Measurements from ENCODE around the gene CAAP1. TPM values are rescaled to one million over a fixed set of nuclear protein-coding genes. Genes with fewer than 3 reads are reported as not detected.
A peak's percentile ranks its signal among the peaks of the same experiment; 100 is the strongest.
"Not testable (repeated sequence)": the region's sequence is repeated elsewhere in the genome, so short reads cannot be mapped to it uniquely, and the experiment has no call there.

CAAP1 gene
- total RNA-seq, 1 donor from 2014 or later: 33.4 TPM

GRCh38 chr9:26870292-26870691 lies 22.3 kb downstream of the CAAP1 start:
- TF ChIP-seq CTCF (IDR thresholded peaks at IDR 0.05; ENCODE audit: insufficient read depth, low read length, poor library complexity, severe bottlenecking): no peak
- peak; percentile 73 for DNase-seq (ENCODE audit: low read depth)
- H3K27me3 ChIP-seq (ENCODE audit: control insufficient read depth, insufficient read depth, low read length): no peaks in the 10 kb centered on the region
- H3K4me3 ChIP-seq (ENCODE audit: low read depth, low read length): no peak overlapping the region
- H3K36me3 ChIP-seq (ENCODE audit: control insufficient read depth, insufficient read depth, low read length): no peaks in the 10 kb centered on the region

GRCh38 chr9:26863074-26863473 lies 29.5 kb downstream of the CAAP1 start:
- TF ChIP-seq CTCF (IDR thresholded peaks at IDR 0.05; ENCODE audit: insufficient read depth, low read length, poor library complexity, severe bottlenecking): peak; percentile 43
- Histone ChIP-seq H3K4me3 (ENCODE audit: low read depth, low read length) (no peak overlapping the region), H3K36me3 (ENCODE audit: control insufficient read depth, insufficient read depth, low read length) (no peaks in the 10 kb centered on the region), H3K27me3 (ENCODE audit: control insufficient read depth, insufficient read depth, low read length) (no peaks in the 10 kb centered on the region)
- DNase-seq (ENCODE audit: low read depth): no peak

GRCh38 chr9:26856413-26857032 lies 36.1 kb downstream of the CAAP1 start:
- no peak overlapping the region for H3K4me3 ChIP-seq (ENCODE audit: low read depth, low read length)
- no peaks in the 10 kb centered on the region for H3K27me3 ChIP-seq (ENCODE audit: control insufficient read depth, insufficient read depth, low read length)
- peak; percentile 18 for DNase-seq (ENCODE audit: low read depth)
- TF ChIP-seq CTCF (IDR thresholded peaks at IDR 0.05; ENCODE audit: insufficient read depth, low read length, poor library complexity, severe bottlenecking): peak; percentile 58
- H3K36me3 ChIP-seq (ENCODE audit: control insufficient read depth, insufficient read depth, low read length): no peaks in the 10 kb centered on the region

GRCh38 chr9:26850995-26851394 lies 41.6 kb downstream of the CAAP1 start:
- DNase-seq (ENCODE audit: low read depth): no peak
- Histone ChIP-seq H3K36me3 (ENCODE audit: control insufficient read depth, insufficient read depth, low read length) (no peaks in the 10 kb centered on the region), H3K27me3 (ENCODE audit: control insufficient read depth, insufficient read depth, low read length) (no peaks in the 10 kb centered on the region), H3K4me3 (ENCODE audit: low read depth, low read length) (no peak overlapping the region)
- no peak for TF ChIP-seq CTCF (IDR thresholded peaks at IDR 0.05; ENCODE audit: insufficient read depth, low read length, poor library complexity, severe bottlenecking)

GRCh38 chr9:26833792-26834191 lies 58.8 kb downstream of the CAAP1 start:
- TF ChIP-seq CTCF (IDR thresholded peaks at IDR 0.05; ENCODE audit: insufficient read depth, low read length, poor library complexity, severe bottlenecking): no peak
- Histone ChIP-seq H3K27me3 (ENCODE audit: control insufficient read depth, insufficient read depth, low read length) (no peaks in the 10 kb centered on the region), H3K36me3 (ENCODE audit: control insufficient read depth, insufficient read depth, low read length) (no peaks in the 10 kb centered on the region), H3K4me3 (ENCODE audit: low read depth, low read length) (no peak overlapping the region)
- no peak for DNase-seq (ENCODE audit: low read depth)

GRCh38 chr9:26828391-26828955 lies 64.1 kb downstream of the CAAP1 start:
- not testable (repeated sequence) for H3K4me3 ChIP-seq (ENCODE audit: low read depth, low read length); H3K36me3 ChIP-seq (ENCODE audit: control insufficient read depth, insufficient read depth, low read length); DNase-seq (ENCODE audit: low read depth); H3K27me3 ChIP-seq (ENCODE audit: control insufficient read depth, insufficient read depth, low read length)
